ENCODE measurements around the gene ENAH. TPM values are rescaled to one million over a fixed set of nuclear protein-coding genes. Genes with fewer than 3 reads are reported as not detected.

Gene ENAH
- total RNA-seq, 1 donor from 2014 or later: 50.0 TPM

DNA sequence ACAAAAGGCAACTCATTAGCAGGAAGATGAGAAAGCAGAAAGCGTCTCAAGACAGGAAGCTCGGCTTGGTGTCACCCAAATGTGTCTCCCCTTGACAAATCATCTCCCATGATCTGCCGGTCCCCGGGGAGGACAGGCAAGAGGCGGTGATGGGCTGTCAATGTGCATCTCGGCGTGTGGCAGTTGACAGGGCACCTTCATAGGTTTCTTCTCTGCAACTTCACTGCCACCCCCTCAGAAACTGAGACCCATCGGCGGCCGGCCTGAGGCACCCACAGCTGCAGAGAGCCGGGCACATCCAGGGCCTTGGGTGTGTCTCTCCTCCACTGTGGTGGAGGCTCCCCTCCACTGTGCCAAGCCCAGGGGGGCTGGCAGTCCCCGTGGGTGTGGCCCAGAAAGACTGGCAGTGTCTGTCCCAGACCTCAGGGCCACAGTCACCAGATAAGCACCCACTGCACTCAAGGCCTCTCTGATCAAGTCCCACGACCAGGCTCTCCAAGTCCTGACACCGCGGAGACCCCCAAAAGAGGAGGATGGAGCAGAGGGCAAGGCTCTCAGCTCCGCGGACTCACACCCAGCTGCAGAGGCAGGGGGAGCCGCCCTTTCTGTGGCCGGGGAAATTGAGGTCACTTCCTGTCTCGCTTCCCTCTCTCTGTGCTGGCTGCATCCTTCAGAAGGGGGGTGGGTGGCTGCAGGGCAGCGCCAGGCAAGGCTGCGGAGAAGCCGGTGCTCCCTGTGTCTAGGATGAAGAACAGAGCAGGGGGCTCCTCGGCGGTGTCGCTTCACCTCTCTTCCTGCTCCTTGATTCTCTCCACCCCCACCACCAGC, 185.5 kb downstream of the ENAH start:
- DNase-seq (ENCODE audit: low read depth): no peak
- Histone ChIP-seq H3K36me3 (ENCODE audit: control insufficient read depth, insufficient read depth, low read length) (no peaks in the 10 kb centered on the region), H3K4me3 (ENCODE audit: low read depth, low read length) (no peak overlapping the region), H3K27me3 (ENCODE audit: control insufficient read depth, insufficient read depth, low read length) (peaks cover 2% of the 10 kb centered on the region)
- no peak for TF ChIP-seq CTCF (IDR thresholded peaks at IDR 0.05; ENCODE audit: insufficient read depth, low read length, severe bottlenecking)
- FAIRE-seq: no peak

- DNase-seq (ENCODE audit: low read depth) (no peak), FAIRE-seq (no peak)
- no peak for TF ChIP-seq CTCF (IDR thresholded peaks at IDR 0.05; ENCODE audit: insufficient read depth, low read length, severe bottlenecking)
- peaks cover 2% of the 10 kb centered on the region for H3K27me3 ChIP-seq (ENCODE audit: control insufficient read depth, insufficient read depth, low read length)
- H3K36me3 ChIP-seq (ENCODE audit: control insufficient read depth, insufficient read depth, low read length): no peaks in the 10 kb centered on the region
- no peak overlapping the region for H3K4me3 ChIP-seq (ENCODE audit: low read depth, low read length)
Measured at GRCh38 chr1:225466848-225467192, 186.1 kb downstream of the ENAH start.

GRCh38 chr1:225465793-225466517, 187.0 kb downstream of the ENAH start:
- no peak for TF ChIP-seq CTCF (IDR thresholded peaks at IDR 0.05; ENCODE audit: insufficient read depth, low read length, severe bottlenecking)
- no peak overlapping the region for H3K4me3 ChIP-seq (ENCODE audit: low read depth, low read length)
- H3K27me3 ChIP-seq (ENCODE audit: control insufficient read depth, insufficient read depth, low read length): peaks cover 2% of the 10 kb centered on the region
- no peak for DNase-seq (ENCODE audit: low read depth)
- H3K36me3 ChIP-seq (ENCODE audit: control insufficient read depth, insufficient read depth, low read length): no peaks in the 10 kb centered on the region
- no peak for FAIRE-seq

GRCh38 chr1:225464851-225465792, 187.8 kb downstream of the ENAH start:
- peaks cover 2% of the 10 kb centered on the region for H3K27me3 ChIP-seq (ENCODE audit: control insufficient read depth, insufficient read depth, low read length)
- TF ChIP-seq CTCF (IDR thresholded peaks at IDR 0.05; ENCODE audit: insufficient read depth, low read length, severe bottlenecking): no peak
- FAIRE-seq (no peak), DNase-seq (ENCODE audit: low read depth) (no peak)
- H3K36me3 ChIP-seq (ENCODE audit: control insufficient read depth, insufficient read depth, low read length): no peaks in the 10 kb centered on the region
- H3K4me3 ChIP-seq (ENCODE audit: low read depth, low read length): no peak overlapping the region

GRCh38 chr1:225462714-225463574, 190.0 kb downstream of the ENAH start:
- no peak for TF ChIP-seq CTCF (IDR thresholded peaks at IDR 0.05; ENCODE audit: insufficient read depth, low read length, severe bottlenecking)
- no peaks in the 10 kb centered on the region for H3K36me3 ChIP-seq (ENCODE audit: control insufficient read depth, insufficient read depth, low read length)
- DNase-seq (ENCODE audit: low read depth) (no peak), FAIRE-seq (no peak)
- H3K4me3 ChIP-seq (ENCODE audit: low read depth, low read length): no peak overlapping the region
- H3K27me3 ChIP-seq (ENCODE audit: control insufficient read depth, insufficient read depth, low read length): peaks cover 4% of the 10 kb centered on the region

Data from bronchial epithelial cell (primary cell).